Measurements from ENCODE around the gene DOCK1.

GRCh38 chr10:127039435-127039834 is 134.2 kb downstream of the DOCK1 start:
- no peak for TF ChIP-seq CTCF (IDR thresholded peaks at IDR 0.05)
- no peak for TF ChIP-seq POLR2AphosphoS5 (IDR thresholded peaks at IDR 0.05)
- no peak for TF ChIP-seq POLR2A (IDR thresholded peaks at IDR 0.05)
